ENCODE measurements around the gene LRRC52. TPM values are rescaled to one million over a fixed set of nuclear protein-coding genes. Genes with fewer than 3 reads are reported as not detected.
A peak's percentile ranks its signal among the peaks of the same experiment; 100 is the strongest.

Gene LRRC52
- total and polyA plus RNA-seq, 2 of the 13 experiments (the other 11 are each of a cell fraction or from before 2014, with no cell fraction given): not detected

- WGBS (ENCODE audit: low lambda C conversion rate): 15% methylated on average over 7 of the region's 7 CpGs
- Histone ChIP-seq H3K27ac (ENCODE audit: extremely low read length, insufficient read depth, low read length) (no peak overlapping the region), H3K9ac (ENCODE audit: insufficient read depth, low read depth, low read length) (no peak overlapping the region), H2AFZ (ENCODE audit: low read length) (no peak overlapping the region), H3K4me3 (replicated peaks in 1 of 3; ENCODE audit: insufficient read depth in 1 of 3, low read depth in 2 of 3, low read length in 3 of 3) (no peak overlapping the region), H3K4me2 (ENCODE audit: low read depth, low read length) (no peak overlapping the region), H3K4me1 (ENCODE audit: insufficient read depth, low read length) (no peaks in the 10 kb centered on the region), H3K79me2 (ENCODE audit: insufficient read depth, low read length) (no peaks in the 10 kb centered on the region), H3K36me3 (replicated peaks in 1 of 2; ENCODE audit: control insufficient read depth in 1 of 2, insufficient read depth in 2 of 2, low read length in 2 of 2) (no peaks in the 10 kb centered on the region), H3K27me3 (ENCODE audit: control insufficient read depth in 1 of 2, insufficient read depth in 2 of 2, low read length in 2 of 2) (peaks cover 1 to 6% of the 10 kb centered on the region in 2 experiments; a peak in 3 of 5 replicates), H4K20me1 (ENCODE audit: insufficient read depth, low read length) (no peaks in the 10 kb centered on the region), H3K9me3 (ENCODE audit: low read length) (no peaks in the 10 kb centered on the region)
- CTCF ChIA-PET (ENCODE audit: low intra/inter-chr PET ratio, low total read pairs): no interaction called here
- POLR2A ChIA-PET: no interaction called here
- TF ChIP-seq MAFK (conservative IDR thresholded peaks at IDR 0.05 in 1 of 2, IDR thresholded peaks at IDR 0.05 in 1 of 2; ENCODE audit: low read length in 2 of 2): 0 out of 4 replicates have a peak, but pooled peaks of 1 of the 2 experiments have one; percentile 10
- 0 out of 2 replicates have a peak, but pooled peaks have one; percentile 5 for TF ChIP-seq ATF7 (IDR thresholded peaks at IDR 0.05)
- TF ChIP-seq ATF7 (CRISPR knock-in tag; IDR thresholded peaks at IDR 0.05): no peak
- TF ChIP-seq, protein P1, sequence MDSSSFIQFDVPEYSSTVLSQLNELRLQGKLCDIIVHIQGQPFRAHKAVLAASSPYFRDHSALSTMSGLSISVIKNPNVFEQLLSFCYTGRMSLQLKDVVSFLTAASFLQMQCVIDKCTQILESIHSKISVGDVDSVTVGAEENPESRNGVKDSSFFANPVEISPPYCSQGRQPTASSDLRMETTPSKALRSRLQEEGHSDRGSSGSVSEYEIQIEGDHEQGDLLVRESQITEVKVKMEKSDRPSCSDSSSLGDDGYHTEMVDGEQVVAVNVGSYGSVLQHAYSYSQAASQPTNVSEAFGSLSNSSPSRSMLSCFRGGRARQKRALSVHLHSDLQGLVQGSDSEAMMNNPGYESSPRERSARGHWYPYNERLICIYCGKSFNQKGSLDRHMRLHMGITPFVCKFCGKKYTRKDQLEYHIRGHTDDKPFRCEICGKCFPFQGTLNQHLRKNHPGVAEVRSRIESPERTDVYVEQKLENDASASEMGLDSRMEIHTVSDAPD (CRISPR knock-in tag; IDR thresholded peaks at IDR 0.05): no peak
- ATAC-seq (no peak), DNase-seq (ENCODE audit: low spot score) (no peak), FAIRE-seq (no peak)
- BruUV-seq (replicated peaks): no TSS peak
- in situ Hi-C loops (cut with HindIII; ENCODE audit: extremely low pct_ligation_motif_present, low pct_unique_long_range_greater_than_20kb): no loop called here
- intact Hi-C loops (cut with micrococcal nuclease; ENCODE audit: unreplicated experiment): no loop called here
Measured at GRCh38 chr1:165562571-165562970, 18.8 kb downstream of the LRRC52 start.

DNA sequence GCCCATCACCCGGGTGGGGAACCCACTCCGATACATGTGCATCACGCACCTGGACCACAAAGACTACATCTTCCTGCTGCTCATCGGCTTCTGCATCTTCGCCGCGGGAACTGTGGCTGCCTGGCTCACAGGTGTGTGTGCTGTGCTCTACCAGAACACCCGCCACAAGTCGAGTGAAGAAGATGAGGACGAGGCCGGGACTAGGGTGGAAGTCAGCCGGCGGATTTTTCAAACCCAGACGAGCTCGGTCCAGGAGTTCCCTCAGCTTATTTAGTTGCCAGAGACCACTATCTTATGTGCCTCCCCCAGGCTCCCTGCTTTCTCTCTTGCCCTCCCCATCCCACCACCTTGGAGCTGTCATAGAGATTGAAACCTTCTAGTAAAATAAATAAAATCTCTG lies 19.8 kb downstream of the LRRC52 start:
- H3K4me3 ChIP-seq (replicated peaks in 1 of 3; ENCODE audit: insufficient read depth in 1 of 3, low read depth in 2 of 3, low read length in 3 of 3): no peak overlapping the region
- ATAC-seq (no peak), FAIRE-seq (no peak), DNase-seq (ENCODE audit: low spot score) (no peak)
- no peak overlapping the region for H3K27ac ChIP-seq (ENCODE audit: extremely low read length, insufficient read depth, low read length)
- ChIA-PET POLR2A (no interaction called here), CTCF (ENCODE audit: low intra/inter-chr PET ratio, low total read pairs) (no interaction called here)
- H3K4me1 ChIP-seq (ENCODE audit: insufficient read depth, low read length): no peaks in the 10 kb centered on the region
- no peaks in the 10 kb centered on the region for H4K20me1 ChIP-seq (ENCODE audit: insufficient read depth, low read length)
- no peaks in the 10 kb centered on the region for H3K36me3 ChIP-seq (replicated peaks in 1 of 2; ENCODE audit: control insufficient read depth in 1 of 2, insufficient read depth in 2 of 2, low read length in 2 of 2)
- intact Hi-C loops (cut with micrococcal nuclease; ENCODE audit: unreplicated experiment) (no loop called here), in situ Hi-C loops (cut with HindIII; ENCODE audit: extremely low pct_ligation_motif_present, low pct_unique_long_range_greater_than_20kb) (no loop called here)
- 63% methylated on average over 8 of the region's 15 CpGs for WGBS (ENCODE audit: low lambda C conversion rate)
- no peak overlapping the region for H3K9ac ChIP-seq (ENCODE audit: insufficient read depth, low read depth, low read length)
- no peaks in the 10 kb centered on the region for H3K9me3 ChIP-seq (ENCODE audit: low read length)
- no peak overlapping the region for H2AFZ ChIP-seq (ENCODE audit: low read length)
- peaks cover 1 to 6% of the 10 kb centered on the region in 2 experiments; a peak in 3 of 5 replicates for H3K27me3 ChIP-seq (ENCODE audit: control insufficient read depth in 1 of 2, insufficient read depth in 2 of 2, low read length in 2 of 2)
- no peak overlapping the region for H3K4me2 ChIP-seq (ENCODE audit: low read depth, low read length)
- no TSS peak for BruUV-seq (replicated peaks)
- no peaks in the 10 kb centered on the region for H3K79me2 ChIP-seq (ENCODE audit: insufficient read depth, low read length)
- no peak for TF ChIP-seq NFIB (CRISPR knock-in tag; IDR thresholded peaks at IDR 0.05; ENCODE audit: borderline replicate concordance)
- TF ChIP-seq SOX6 (IDR thresholded peaks at IDR 0.05): no peak
- TF ChIP-seq SOX6 (CRISPR knock-in tag; IDR thresholded peaks at IDR 0.05): no peak
- no peak for TF ChIP-seq E2F5 (CRISPR knock-in tag; conservative IDR thresholded peaks at IDR 0.05)
- no peak for TF ChIP-seq HNRNPK (IDR thresholded peaks at IDR 0.05; ENCODE audit: low read depth, low read length, poor library complexity, severe bottlenecking)
- TF ChIP-seq GABPB1 (CRISPR knock-in tag; IDR thresholded peaks at IDR 0.05): no peak
- no peak for TF ChIP-seq KLF6 (CRISPR knock-in tag; IDR thresholded peaks at IDR 0.05)
- no peak for TF ChIP-seq ZNF24 (IDR thresholded peaks at IDR 0.05)
- no peak for TF ChIP-seq ZNF670 (CRISPR knock-in tag; IDR thresholded peaks at IDR 0.05; ENCODE audit: borderline replicate concordance)
- no peak for TF ChIP-seq ZNF879 (CRISPR knock-in tag; IDR thresholded peaks at IDR 0.05)
- TF ChIP-seq PAX8 (CRISPR knock-in tag; IDR thresholded peaks at IDR 0.05; ENCODE audit: borderline replicate concordance): no peak
- TF ChIP-seq TMF1 (CRISPR knock-in tag; IDR thresholded peaks at IDR 0.05; ENCODE audit: low read depth): no peak
- TF ChIP-seq, protein P2, sequence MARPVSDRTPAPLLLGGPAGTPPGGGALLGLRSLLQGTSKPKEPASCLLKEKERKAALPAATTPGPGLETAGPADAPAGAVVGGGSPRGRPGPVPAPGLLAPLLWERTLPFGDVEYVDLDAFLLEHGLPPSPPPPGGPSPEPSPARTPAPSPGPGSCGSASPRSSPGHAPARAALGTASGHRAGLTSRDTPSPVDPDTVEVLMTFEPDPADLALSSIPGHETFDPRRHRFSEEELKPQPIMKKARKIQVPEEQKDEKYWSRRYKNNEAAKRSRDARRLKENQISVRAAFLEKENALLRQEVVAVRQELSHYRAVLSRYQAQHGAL (CRISPR knock-in tag; IDR thresholded peaks at IDR 0.05; ENCODE audit: not compliant biosample characterization): no peak
- TF ChIP-seq TBP (CRISPR knock-in tag; IDR thresholded peaks at IDR 0.05): no peak

All from HepG2 (cell line).